BLaER1 (cell line): ENCODE results near the gene HSD17B10.
"Not testable (repeated sequence)": the region's sequence is repeated elsewhere in the genome, so short reads cannot be mapped to it uniquely, and the experiment has no call there.

ENCODE experiments used
- H3K27ac ChIP-seq: shearing (Covaris generic); formaldehyde crosslinking; 2 replicates; pipeline ENCODE4 v1.8.1; 2022
- H3K27me3 ChIP-seq: shearing (Covaris generic); formaldehyde crosslinking; 2 replicates; pipeline ENCODE4 v1.8.1; 2022
- H3K36me3 ChIP-seq: shearing (Covaris generic); formaldehyde crosslinking; 2 replicates; pipeline ENCODE4 v1.8.1; 2022
- H3K4me1 ChIP-seq: shearing (Covaris generic); formaldehyde crosslinking; 2 replicates; pipeline ENCODE4 v1.8.1; 2022
- H3K4me2 ChIP-seq: shearing (Covaris generic); formaldehyde crosslinking; 2 replicates; pipeline ENCODE4 v1.8.1; 2022
- H3K4me3 ChIP-seq: shearing (Covaris generic); formaldehyde crosslinking; 2 replicates; pipeline ENCODE4 v1.8.1; 2022
- H3K9ac ChIP-seq: shearing (Covaris generic); formaldehyde crosslinking; 2 replicates; pipeline ENCODE4 v1.8.1; 2022
- H3K9me3 ChIP-seq: shearing (Covaris generic); formaldehyde crosslinking; 2 replicates; pipeline ENCODE4 v1.8.1; 2022
- H4K20me1 ChIP-seq: shearing (Covaris generic); formaldehyde crosslinking; 2 replicates; pipeline ENCODE4 v1.8.1; 2022
- Cebpa-rat ChIP-seq: shearing (Covaris generic); IDR thresholded peaks from 2 replicates; pipeline ENCODE4 v1.8.1; 2022

The HSD17B10 gene

GRCh38 chrX:53438174-53438831 is 4.1 kb upstream of the HSD17B10 start:
- Histone ChIP-seq H3K4me2 (no peak overlapping the region), H3K9me3 (no peaks in the 10 kb centered on the region), H3K4me1 (peaks cover 15% of the 10 kb centered on the region), H4K20me1 (no peaks in the 10 kb centered on the region), H3K4me3 (no peak overlapping the region), H3K9ac (no peak overlapping the region), H3K36me3 (no peaks in the 10 kb centered on the region), H3K27ac (no peak overlapping the region), H3K27me3 (peaks cover 54% of the 10 kb centered on the region)
- TF ChIP-seq Cebpa-rat: no peak

DNA sequence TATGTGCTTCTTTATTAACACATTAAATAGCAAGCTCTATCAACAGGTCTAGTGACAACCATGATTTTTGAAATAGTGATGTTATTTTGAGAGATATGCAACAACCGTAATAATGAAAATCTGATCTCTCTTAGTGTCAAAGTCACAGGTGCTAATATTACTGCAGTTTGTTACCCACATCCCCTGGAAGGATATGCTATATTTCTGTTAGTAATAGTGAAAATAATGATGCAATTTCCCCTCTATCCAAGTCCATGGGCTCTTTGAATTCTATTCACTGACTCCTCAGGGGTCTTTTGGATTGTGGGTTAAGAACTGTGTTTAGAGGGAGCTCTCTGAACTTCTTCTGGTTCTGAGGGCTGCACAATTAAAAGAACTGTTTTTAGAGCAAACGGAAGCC is 3.0 kb upstream of the HSD17B10 start:
- H3K4me3 ChIP-seq: no peak overlapping the region
- H3K4me2 ChIP-seq: no peak overlapping the region
- H3K27ac ChIP-seq: no peak overlapping the region
- no peak for TF ChIP-seq Cebpa-rat
- no peak overlapping the region for H3K9ac ChIP-seq
- H3K9me3 ChIP-seq: no peaks in the 10 kb centered on the region
- H3K36me3 ChIP-seq: peaks cover 3% of the 10 kb centered on the region; the same call in 1 of the 2 replicates
- H3K27me3 ChIP-seq: peaks cover 60% of the 10 kb centered on the region
- H3K4me1 ChIP-seq: peaks cover 13% of the 10 kb centered on the region
- H4K20me1 ChIP-seq: no peaks in the 10 kb centered on the region

DNA sequence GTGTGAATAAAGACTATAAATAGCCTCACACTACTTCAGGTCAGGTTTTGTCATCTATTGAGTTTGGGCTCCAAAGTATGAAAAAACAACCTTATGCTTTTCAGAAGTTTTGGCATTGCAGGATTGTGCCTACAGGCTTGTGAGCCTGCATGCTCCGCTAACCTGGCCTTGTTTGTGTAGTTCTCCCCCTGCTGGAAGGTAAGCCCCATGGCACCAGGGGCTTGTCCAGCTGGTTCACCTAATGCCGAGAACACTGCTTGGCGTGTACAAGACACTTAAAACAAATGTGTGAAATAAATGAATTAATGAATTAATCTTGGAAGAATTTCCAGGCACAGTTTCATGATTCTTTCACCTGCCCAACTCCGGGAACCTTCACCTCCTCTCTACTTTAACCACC is 1.8 kb upstream of the HSD17B10 start:
- no peak overlapping the region for H3K9ac ChIP-seq
- peaks cover 15% of the 10 kb centered on the region for H3K36me3 ChIP-seq
- H3K4me1 ChIP-seq: peaks cover 12% of the 10 kb centered on the region
- H3K4me3 ChIP-seq: no peak overlapping the region
- H3K9me3 ChIP-seq: no peaks in the 10 kb centered on the region
- no peak overlapping the region for H3K4me2 ChIP-seq
- TF ChIP-seq Cebpa-rat: no peak
- H3K27ac ChIP-seq: no peak overlapping the region
- no peaks in the 10 kb centered on the region for H4K20me1 ChIP-seq
- peaks cover 62% of the 10 kb centered on the region for H3K27me3 ChIP-seq

DNA sequence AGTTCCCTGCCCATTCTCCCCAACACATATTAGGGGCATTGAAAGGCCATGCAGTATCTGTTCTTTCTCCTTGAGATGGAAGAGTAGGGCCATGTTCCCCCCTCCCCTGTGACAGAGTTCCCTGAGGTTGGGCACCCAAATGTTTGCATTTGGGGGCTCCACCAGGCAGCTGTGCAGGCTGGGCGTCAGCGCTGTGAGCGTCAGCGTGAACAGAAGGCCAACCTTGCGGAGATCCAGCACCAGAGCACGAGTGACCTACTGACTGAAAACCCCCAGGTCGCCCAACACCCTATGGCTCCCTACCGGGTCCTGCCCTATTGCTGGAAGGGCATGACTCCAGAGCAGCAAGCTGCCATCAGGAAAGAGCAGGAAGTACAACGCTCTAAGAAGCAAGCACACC is 3.9 kb downstream of the HSD17B10 start:
- Histone ChIP-seq H3K4me1 (peaks cover 12% of the 10 kb centered on the region), H3K36me3 (peaks cover 31% of the 10 kb centered on the region), H3K27me3 (peaks cover 83% of the 10 kb centered on the region), H4K20me1 (0 out of 2 replicates have a peak, but pooled peaks cover 6% of the 10 kb centered on the region), H3K9ac (no peak overlapping the region), H3K27ac (no peak overlapping the region), H3K4me2 (no peak overlapping the region), H3K9me3 (no peaks in the 10 kb centered on the region), H3K4me3 (no peak overlapping the region)
- no peak for TF ChIP-seq Cebpa-rat

DNA sequence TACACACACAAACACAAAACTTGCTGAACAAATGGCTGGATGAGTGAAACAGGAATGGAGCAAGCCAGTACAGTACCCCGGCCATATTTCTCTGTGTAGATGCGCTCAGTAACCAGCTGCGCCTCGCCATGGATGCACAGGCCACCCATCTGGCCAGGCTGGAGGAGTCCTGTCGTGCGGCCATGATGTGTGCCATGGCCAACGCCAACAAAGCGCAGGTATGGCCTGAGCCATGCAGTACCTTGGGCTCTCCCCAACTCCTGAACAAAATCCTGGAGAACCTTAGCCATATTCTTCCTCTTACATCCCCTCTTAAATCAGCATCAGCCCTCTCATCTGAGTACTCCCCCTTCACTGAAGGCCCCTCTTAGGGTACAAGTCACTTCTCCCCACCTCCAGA is 4.4 kb downstream of the HSD17B10 start:
- H4K20me1 ChIP-seq: 0 out of 2 replicates have a peak, but pooled peaks cover 6% of the 10 kb centered on the region
- H3K36me3 ChIP-seq: peaks cover 31% of the 10 kb centered on the region
- H3K9me3 ChIP-seq: no peaks in the 10 kb centered on the region
- H3K4me3 ChIP-seq: no peak overlapping the region
- H3K27ac ChIP-seq: no peak overlapping the region
- TF ChIP-seq Cebpa-rat: no peak
- peaks cover 11% of the 10 kb centered on the region for H3K4me1 ChIP-seq
- peaks cover 87% of the 10 kb centered on the region for H3K27me3 ChIP-seq
- H3K4me2 ChIP-seq: no peak overlapping the region
- H3K9ac ChIP-seq: no peak overlapping the region

GRCh38 chrX:53422861-53423306 is 11.3 kb downstream of the HSD17B10 start, which contains the start of gene RIBC1:
Gene RIBC1, plus strand, starts transcription at chrX:53422873. Its CDS starts 3,404 bp downstream, at chrX:53426277.
- Histone ChIP-seq H3K27ac (peak within 1 kb of the TSS; percentile 96), H3K36me3 (0 out of 2 replicates have a peak, but pooled peaks cover 4% of the 10 kb centered on the region), H3K9me3 (no peaks in the 10 kb centered on the region), H3K4me1 (peaks cover 17% of the 10 kb centered on the region), H4K20me1 (peaks cover 48% of the 10 kb centered on the region), H3K27me3 (peaks cover 54% of the 10 kb centered on the region), H3K4me2 (peak within 1 kb of the TSS; percentile 84), H3K9ac (peak within 1 kb of the TSS; percentile 94), H3K4me3 (peak within 1 kb of the TSS; percentile 74)
- no peak for TF ChIP-seq Cebpa-rat

DNA sequence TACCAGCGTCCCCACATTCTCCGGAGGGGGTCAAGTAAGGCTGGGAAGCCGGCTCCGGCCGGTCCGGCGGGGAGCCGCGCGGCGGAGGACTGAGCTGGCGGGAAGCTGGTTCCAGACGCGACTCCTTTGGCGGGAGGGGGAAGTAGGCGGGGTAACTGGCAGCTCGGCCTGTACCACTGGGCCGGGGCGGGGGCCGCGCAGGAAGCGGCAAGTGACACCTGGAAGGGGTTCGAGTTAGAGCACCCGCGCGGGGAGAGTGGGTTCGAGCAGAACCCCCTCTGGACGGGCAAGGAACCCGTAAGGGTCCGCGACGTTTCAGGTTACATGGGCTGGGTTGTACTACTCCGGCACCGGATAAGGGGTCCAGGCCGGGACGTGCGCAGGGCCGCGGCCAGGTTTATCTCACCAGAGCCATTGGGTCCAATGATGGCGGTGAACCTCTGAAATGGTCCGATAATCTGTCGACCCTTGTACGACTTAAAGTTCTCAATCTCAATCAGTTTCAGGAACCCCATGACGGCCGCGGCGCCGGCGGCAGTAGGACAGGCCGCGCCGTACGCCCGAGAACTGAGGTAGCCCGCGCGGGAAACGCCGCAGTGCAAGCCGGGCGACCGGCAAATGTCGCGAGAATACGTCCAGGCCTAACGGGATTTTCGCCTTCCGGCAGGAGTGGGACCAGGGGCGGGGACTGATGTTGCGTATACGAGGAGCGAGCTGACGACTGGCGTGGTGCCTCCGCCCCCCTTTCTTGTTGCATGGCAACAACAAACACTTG is 11.9 kb downstream of the HSD17B10 start, which contains the start of gene SMC1A:
Gene SMC1A, minus strand, starts transcription at position 569 of the 775 bp plus-strand sequence. Its CDS starts 54 bp downstream, at position 515.
- Histone ChIP-seq H3K9me3 (no peaks in the 10 kb centered on the region), H3K4me3 (peak within 1 kb of the TSS; percentile 74), H3K27ac (peak within 1 kb of the TSS; percentile 96), H3K9ac (peak within 1 kb of the TSS; percentile 94), H3K4me2 (peak within 1 kb of the TSS; percentile 84), H3K4me1 (peaks cover 17% of the 10 kb centered on the region), H3K27me3 (peaks cover 48% of the 10 kb centered on the region), H4K20me1 (peaks cover 54% of the 10 kb centered on the region), H3K36me3 (0 out of 2 replicates have a peak, but pooled peaks cover 4% of the 10 kb centered on the region)
- no peak for TF ChIP-seq Cebpa-rat

- no peaks in the 10 kb centered on the region for H3K9me3 ChIP-seq
- H3K36me3 ChIP-seq: peaks cover 9% of the 10 kb centered on the region; the same call in 1 of the 2 replicates
- H3K4me3 ChIP-seq: peak overlapping the region; percentile 74
- TF ChIP-seq Cebpa-rat: no peak
- peaks cover 47% of the 10 kb centered on the region for H3K27me3 ChIP-seq
- peak overlapping the region; percentile 94 for H3K9ac ChIP-seq
- H3K4me2 ChIP-seq: peak overlapping the region; percentile 82
- peak overlapping the region; percentile 96 for H3K27ac ChIP-seq
- H4K20me1 ChIP-seq: peaks cover 59% of the 10 kb centered on the region
- H3K4me1 ChIP-seq: peaks cover 17% of the 10 kb centered on the region
Measured at GRCh38 chrX:53421772-53422085, 12.4 kb downstream of the HSD17B10 start.

DNA sequence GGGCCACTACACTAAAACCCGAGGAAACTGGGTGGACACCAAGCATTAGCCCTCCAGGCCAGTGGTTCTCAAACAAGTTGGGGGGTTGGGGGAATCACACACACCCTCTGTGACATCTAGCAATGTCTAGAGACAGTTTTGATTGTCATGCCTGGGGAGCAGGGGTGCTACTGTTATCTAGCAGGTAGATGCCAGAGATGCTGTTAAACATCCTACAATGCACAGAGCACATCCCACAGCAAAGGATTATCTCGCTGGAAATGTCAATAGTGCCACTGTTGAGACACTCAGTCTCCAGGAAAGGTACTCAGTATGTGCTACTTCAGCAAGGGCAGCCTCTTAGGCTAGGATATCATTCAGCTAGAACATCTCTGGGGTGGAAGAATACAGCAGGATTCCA is 13.0 kb downstream of the HSD17B10 start:
- H3K4me2 ChIP-seq: peak overlapping the region; percentile 82
- H4K20me1 ChIP-seq: peaks cover 61% of the 10 kb centered on the region
- peaks cover 45% of the 10 kb centered on the region for H3K27me3 ChIP-seq
- H3K9me3 ChIP-seq: no peaks in the 10 kb centered on the region
- peak overlapping the region; percentile 74 for H3K4me3 ChIP-seq
- peak overlapping the region; percentile 94 for H3K9ac ChIP-seq
- peak overlapping the region; percentile 96; the same call in 1 of the 2 replicates for H3K27ac ChIP-seq
- peaks cover 17% of the 10 kb centered on the region for H3K4me1 ChIP-seq
- no peak for TF ChIP-seq Cebpa-rat
- peaks cover 9% of the 10 kb centered on the region; the same call in 1 of the 2 replicates for H3K36me3 ChIP-seq

GRCh38 chrX:53420351-53420750 is 13.8 kb downstream of the HSD17B10 start:
- H3K36me3 ChIP-seq, H3K4me3 ChIP-seq, H3K9me3 ChIP-seq, H3K27ac ChIP-seq, H3K9ac ChIP-seq: not testable (repeated sequence)
- H3K27me3 ChIP-seq: peaks cover 40% of the 10 kb centered on the region
- peaks cover 17% of the 10 kb centered on the region for H3K4me1 ChIP-seq
- peak overlapping the region; percentile 82 for H3K4me2 ChIP-seq
- peaks cover 66% of the 10 kb centered on the region for H4K20me1 ChIP-seq
